Ectodermal cell (in vitro differentiated cells): ENCODE results near the gene TAB2.

Experiments used
- H3K27ac ChIP-seq: 2 replicates; pipeline ENCODE4 v1.7.0; 2013; ENCODE audit warnings: mild to moderate bottlenecking, low read depth, low read length; ENCODE audit not compliant: insufficient read depth, poor library complexity, severe bottlenecking
- H3K27me3 ChIP-seq: 2 replicates; pipeline ENCODE4 v1.7.0; 2013; ENCODE audit warnings: mild to moderate bottlenecking, low read length; ENCODE audit not compliant: insufficient read depth, control insufficient read depth, poor library complexity, severe bottlenecking
- H3K36me3 ChIP-seq: one replicate; pipeline ENCODE4 v1.7.0; 2013; ENCODE audit warnings: low read length; ENCODE audit not compliant: control insufficient read depth, insufficient read depth
- H3K4me1 ChIP-seq: one replicate; pipeline ENCODE4 v1.7.0; 2013; ENCODE audit warnings: low read length; ENCODE audit not compliant: control insufficient read depth, insufficient read depth
- H3K4me3 ChIP-seq: 2 replicates; pipeline ENCODE4 v1.7.0; 2013; ENCODE audit warnings: low read depth, low read length, control low read depth; ENCODE audit not compliant: insufficient read depth
- H3K9me3 ChIP-seq: 2 replicates; pipeline ENCODE4 v1.7.0; 2013; ENCODE audit warnings: mild to moderate bottlenecking, low read length, moderate library complexity; ENCODE audit not compliant: control insufficient read depth
- WGBS, 2 experiments: methylation state at CpG; one replicate each; pipeline ENCODE4 v1.1.7; 2013; ENCODE audit warnings: missing lambda C conversion rate in 2 of 2; 5-methylcytosine and 5-hydroxymethylcytosine counted together

The TAB2 gene

DNA sequence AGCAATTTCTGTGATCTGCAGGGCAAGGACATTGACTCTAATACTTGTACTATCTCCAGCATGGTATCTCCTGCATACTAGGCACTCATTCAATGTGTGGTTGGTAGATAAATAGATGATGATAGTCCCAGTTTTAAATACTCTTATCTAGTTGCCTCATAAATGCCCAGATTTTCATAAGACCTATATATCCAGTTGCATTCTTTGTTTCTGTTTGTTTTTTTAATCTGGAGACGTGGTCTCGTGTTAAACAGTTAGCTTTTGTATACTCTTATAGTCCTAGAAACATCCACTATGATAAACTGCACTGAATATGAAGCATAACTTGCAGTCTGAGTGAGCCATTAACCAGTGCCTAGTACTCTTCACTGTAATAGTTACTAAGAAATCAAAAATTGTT, 47.0 kb downstream of the TAB2 start:
- Histone ChIP-seq H3K27me3 (no peaks in the 10 kb centered on the region), H3K9me3 (no peaks in the 10 kb centered on the region), H3K4me3 (no peak overlapping the region), H3K4me1 (no peaks in the 10 kb centered on the region), H3K27ac (no peak overlapping the region), H3K36me3 (no peaks in the 10 kb centered on the region)
- WGBS, 2 experiments, result 94 to 100% methylated on average over 2 of the region's 2 CpGs

DNA sequence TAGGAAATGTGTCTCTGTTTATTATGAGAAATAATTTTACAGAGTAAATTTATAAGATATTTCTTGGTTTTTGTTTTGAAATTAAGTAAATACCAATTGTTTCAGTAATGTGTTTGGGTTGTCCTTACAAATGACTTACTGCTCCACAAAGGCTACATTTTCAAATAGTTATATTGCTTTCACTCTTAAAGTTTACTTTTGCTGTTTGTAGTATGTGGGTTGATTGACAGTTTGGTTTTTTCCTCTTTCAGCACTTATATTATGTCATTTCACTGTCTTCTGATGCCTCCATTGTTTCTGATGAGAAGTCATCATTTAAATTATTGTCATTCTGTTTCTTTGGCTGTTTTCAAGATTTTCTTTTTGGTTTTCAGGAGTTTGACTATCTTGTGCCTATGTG, 47.7 kb downstream of the TAB2 start:
- Histone ChIP-seq H3K9me3 (no peaks in the 10 kb centered on the region), H3K27ac (no peak overlapping the region), H3K4me3 (no peak overlapping the region), H3K27me3 (no peaks in the 10 kb centered on the region), H3K36me3 (no peaks in the 10 kb centered on the region), H3K4me1 (no peaks in the 10 kb centered on the region)

GRCh38 chr6:149366267-149366921, 48.9 kb downstream of the TAB2 start:
- Histone ChIP-seq H3K27me3 (no peaks in the 10 kb centered on the region), H3K4me1 (no peaks in the 10 kb centered on the region), H3K9me3 (no peaks in the 10 kb centered on the region), H3K27ac (no peak overlapping the region), H3K36me3 (no peaks in the 10 kb centered on the region), H3K4me3 (no peak overlapping the region)
- 98 to 100% methylated on average over 2 to 3 of the region's 4 CpGs for WGBS, 2 experiments

DNA sequence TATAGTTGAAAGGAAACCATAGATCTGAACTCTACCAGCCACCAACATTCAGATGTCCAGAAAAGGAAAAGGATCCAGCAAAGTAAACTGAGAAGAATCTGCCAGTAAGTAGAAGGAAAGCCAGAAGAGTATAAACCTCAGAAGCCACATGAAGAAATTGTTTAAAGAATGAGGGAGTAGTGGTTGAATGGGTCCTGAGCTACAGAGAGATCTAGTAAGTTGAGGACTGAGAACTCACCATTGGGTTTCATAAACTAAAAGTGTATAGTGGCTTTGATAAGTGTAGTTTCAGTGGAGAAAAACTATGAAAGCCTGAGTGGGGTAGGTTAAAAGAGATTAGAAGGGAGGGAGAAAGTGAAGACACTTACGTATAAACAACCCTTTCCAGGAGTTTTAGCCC, 50.6 kb downstream of the TAB2 start:
- Histone ChIP-seq H3K4me1 (no peaks in the 10 kb centered on the region), H3K4me3 (no peak overlapping the region), H3K9me3 (no peaks in the 10 kb centered on the region), H3K27ac (no peak overlapping the region), H3K27me3 (no peaks in the 10 kb centered on the region), H3K36me3 (no peaks in the 10 kb centered on the region)
- WGBS, 2 experiments, result 93 to 100% methylated on average over 1 of the region's 1 CpG

- Histone ChIP-seq H3K36me3 (no peaks in the 10 kb centered on the region), H3K4me1 (no peaks in the 10 kb centered on the region), H3K4me3 (no peak overlapping the region), H3K27me3 (no peaks in the 10 kb centered on the region), H3K9me3 (no peaks in the 10 kb centered on the region), H3K27ac (no peak overlapping the region)
Observed at GRCh38 chr6:149371154-149371553, 53.6 kb downstream of the TAB2 start.

DNA sequence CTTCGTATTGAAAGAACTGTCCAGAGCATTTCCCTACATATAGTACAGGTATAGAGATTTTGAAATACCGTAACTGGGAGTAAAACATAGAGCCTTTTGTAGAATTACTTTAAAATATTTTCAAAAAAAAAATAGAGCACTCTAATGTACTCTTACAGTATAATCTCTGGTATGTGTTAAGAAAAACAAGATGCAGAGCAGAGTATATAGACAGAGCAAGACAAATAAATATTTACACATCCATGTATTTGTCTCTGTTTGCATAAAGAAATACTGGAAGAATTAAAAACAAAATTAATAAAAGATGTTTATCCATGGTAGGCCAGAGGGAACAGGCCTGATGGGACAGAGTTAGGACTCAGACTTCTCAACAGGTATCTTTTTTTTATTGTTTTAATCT, 54.5 kb downstream of the TAB2 start:
- no peaks in the 10 kb centered on the region for H3K36me3 ChIP-seq
- WGBS, 2 experiments, result 100% methylated on average over 1 of the region's 2 CpGs; no CpG with 5 or more reads in 1 of the 2 experiments

GRCh38 chr6:149373511-149373910, 56.0 kb downstream of the TAB2 start:
- H3K4me3 ChIP-seq, result no peak overlapping the region
- peaks cover 8% of the 10 kb centered on the region for H3K36me3 ChIP-seq
- H3K4me1 ChIP-seq, result no peaks in the 10 kb centered on the region
- no peak overlapping the region for H3K27ac ChIP-seq
- no peaks in the 10 kb centered on the region for H3K27me3 ChIP-seq
- 95 to 96% methylated on average over 2 of the region's 2 CpGs for WGBS, 2 experiments
- no peaks in the 10 kb centered on the region for H3K9me3 ChIP-seq

More for the DNA sequence above, 54.5 kb downstream of the TAB2 start:
- H3K27ac ChIP-seq, result no peak overlapping the region
- no peaks in the 10 kb centered on the region for H3K9me3 ChIP-seq
- H3K27me3 ChIP-seq, result no peaks in the 10 kb centered on the region
- no peak overlapping the region for H3K4me3 ChIP-seq
- H3K4me1 ChIP-seq, result no peaks in the 10 kb centered on the region

DNA sequence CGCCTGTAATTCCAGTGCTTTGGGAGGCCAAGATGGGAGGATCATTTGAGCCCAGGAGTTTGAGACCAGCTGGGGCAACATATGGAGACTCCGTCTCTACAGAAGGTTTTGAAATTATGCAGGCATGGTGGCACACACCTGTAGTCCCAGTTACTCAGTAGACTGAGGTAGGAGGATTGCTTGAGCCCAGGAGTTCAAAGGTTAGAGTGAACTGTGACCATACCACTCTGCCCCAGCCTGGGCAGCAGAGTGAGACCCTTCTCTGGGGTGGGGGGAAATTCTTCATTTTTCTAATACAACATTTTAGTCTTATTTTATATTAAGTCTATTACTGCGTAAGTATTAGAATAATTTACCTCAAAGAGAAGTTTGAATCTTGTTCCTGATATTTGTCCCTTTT, 62.5 kb downstream of the TAB2 start:
- WGBS, 2 experiments, result 90 to 92% methylated on average over 2 of the region's 3 CpGs
- no peaks in the 10 kb centered on the region for H3K27me3 ChIP-seq
- no peaks in the 10 kb centered on the region for H3K4me1 ChIP-seq
- no peak overlapping the region for H3K4me3 ChIP-seq
- H3K27ac ChIP-seq, result no peak overlapping the region
- H3K36me3 ChIP-seq, result peaks cover 23% of the 10 kb centered on the region
- no peaks in the 10 kb centered on the region for H3K9me3 ChIP-seq

GRCh38 chr6:149380523-149380922, 63.0 kb downstream of the TAB2 start:
- Histone ChIP-seq H3K27me3 (no peaks in the 10 kb centered on the region), H3K9me3 (no peaks in the 10 kb centered on the region), H3K36me3 (peaks cover 23% of the 10 kb centered on the region), H3K4me1 (no peaks in the 10 kb centered on the region), H3K4me3 (no peak overlapping the region), H3K27ac (no peak overlapping the region)

GRCh38 chr6:149383371-149383770, 65.9 kb downstream of the TAB2 start:
- no peak overlapping the region for H3K27ac ChIP-seq
- no peaks in the 10 kb centered on the region for H3K9me3 ChIP-seq
- WGBS, 2 experiments, result 92 to 94% methylated on average over 4 of the region's 4 CpGs
- H3K4me1 ChIP-seq, result no peaks in the 10 kb centered on the region
- peaks cover 17% of the 10 kb centered on the region for H3K36me3 ChIP-seq
- H3K4me3 ChIP-seq, result no peak overlapping the region
- H3K27me3 ChIP-seq, result no peaks in the 10 kb centered on the region

GRCh38 chr6:149384464-149384863, 67.0 kb downstream of the TAB2 start:
- no peaks in the 10 kb centered on the region for H3K27me3 ChIP-seq
- no peaks in the 10 kb centered on the region for H3K9me3 ChIP-seq
- H3K36me3 ChIP-seq, result peaks cover 7% of the 10 kb centered on the region
- no peak overlapping the region for H3K27ac ChIP-seq
- H3K4me1 ChIP-seq, result no peaks in the 10 kb centered on the region
- no peak overlapping the region for H3K4me3 ChIP-seq
